Epithelial cell of proximal tubule (primary cell): ENCODE results near the gene SIAH1. TPM values are rescaled to one million over a fixed set of nuclear protein-coding genes. Genes with fewer than 3 reads are reported as not detected.
"Not testable (repeated sequence)": the region's sequence is repeated elsewhere in the genome, so short reads cannot be mapped to it uniquely, and the experiment has no call there.

Experiments used
- DNase-seq: peaks from one replicate; pipeline ENCODE4 v3.0.0-alpha.2; 2011; ENCODE audit warnings: low read depth
- H3K4me3 ChIP-seq: 2 replicates; pipeline ENCODE4 v1.5.1; 2011; ENCODE audit warnings: low read depth, mild to moderate bottlenecking, low read length
- CTCF ChIP-seq: conservative IDR thresholded peaks from 2 replicates; pipeline ENCODE4 v1.5.1; 2012; ENCODE audit warnings: low read depth, mild to moderate bottlenecking, low read length
- total RNA-seq: library from RNA; depleted of rRNA; stranded (reverse); fragments of >200 nt; gene quantifications from 2 replicates; pipeline ENCODE4 v1.2.3, GENCODE V29; 2015

SIAH1 gene
- total RNA-seq, 1 donor from 2014 or later = 15.3 TPM

GRCh38 chr16:48354877-48355855, 30.0 kb downstream of the SIAH1 start:
- DNase-seq = no peak
- H3K4me3 ChIP-seq = no peak overlapping the region
- no peak for TF ChIP-seq CTCF

- H3K4me3 ChIP-seq, DNase-seq: not testable (repeated sequence)
These were observed 30.8 kb downstream of the SIAH1 start for GRCh38 chr16:48354385-48354784.

DNA sequence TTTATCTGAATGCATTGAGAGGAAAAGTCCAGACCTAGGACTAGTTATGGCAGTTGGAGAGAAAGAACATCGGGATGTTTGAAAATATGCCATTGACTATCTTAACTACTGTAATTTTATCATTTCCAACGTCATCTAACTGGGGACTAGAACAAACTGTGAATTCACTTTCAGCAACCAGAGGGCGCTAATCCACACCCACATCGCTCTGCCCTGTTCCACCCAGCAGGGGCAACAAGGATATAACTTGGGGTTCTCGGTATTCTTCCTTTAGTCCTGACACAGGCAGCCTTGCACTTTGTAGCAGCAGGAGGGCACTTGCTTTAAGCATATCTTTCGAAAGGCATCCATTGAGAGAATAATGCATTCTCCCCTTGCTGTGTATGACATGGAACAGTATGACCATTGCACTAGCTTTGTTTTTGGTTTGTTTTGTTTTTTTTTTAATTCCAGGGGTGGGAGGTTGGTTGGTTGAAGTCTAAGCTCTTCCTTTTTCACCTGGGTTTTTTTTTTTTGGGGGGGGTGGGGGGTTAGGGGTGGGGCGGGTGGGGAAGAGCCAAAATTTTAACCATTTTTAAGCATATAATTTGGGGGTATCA, 31.5 kb downstream of the SIAH1 start:
- no peak for DNase-seq
- TF ChIP-seq CTCF = peak; percentile 96

GRCh38 chr16:48352648-48353390, 32.4 kb downstream of the SIAH1 start:
- no peak overlapping the region for H3K4me3 ChIP-seq
- no peak for DNase-seq
- no peak for TF ChIP-seq CTCF

More for the DNA sequence above, 31.5 kb downstream of the SIAH1 start:
- no peak overlapping the region for H3K4me3 ChIP-seq

DNA sequence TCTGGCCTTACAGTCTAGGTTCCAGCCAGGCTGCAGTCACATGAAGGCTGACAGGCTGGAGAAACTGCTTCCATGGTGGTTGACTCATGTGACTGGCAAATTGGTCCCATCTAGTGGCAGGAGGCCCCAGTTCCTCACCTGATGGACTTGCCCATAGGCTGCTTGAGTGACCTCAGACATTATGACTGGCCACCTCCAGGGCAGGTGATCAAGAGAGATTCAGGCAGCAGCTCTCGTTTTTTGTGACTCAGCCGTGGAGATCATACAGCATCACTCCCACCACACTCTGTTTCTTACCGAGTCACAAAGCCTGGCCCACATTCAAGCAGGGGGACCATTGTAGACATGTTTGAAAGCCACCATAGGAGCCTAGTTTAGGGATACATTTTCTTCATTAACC, 34.5 kb downstream of the SIAH1 start:
- no peak overlapping the region for H3K4me3 ChIP-seq
- no peak for DNase-seq
- TF ChIP-seq CTCF = no peak

GRCh38 chr16:48347980-48348379, 37.2 kb downstream of the SIAH1 start:
- DNase-seq = no peak
- no peak overlapping the region for H3K4me3 ChIP-seq
- TF ChIP-seq CTCF = no peak
